GM21723 (cell line): ENCODE results near the gene PSMB9.

ENCODE experiments used
- ATAC-seq: cut with Tn5 transposase; IDR thresholded peaks from one replicate; pipeline ENCODE4 v1.9.1; 2021; ENCODE audit warnings: mild to moderate bottlenecking, moderate library complexity; ENCODE audit not compliant: unreplicated experiment

PSMB9 gene

GRCh38 chr6:32895006-32895345 is 41.0 kb downstream of the PSMB9 start:
- peak; percentile 20 for ATAC-seq

DNA sequence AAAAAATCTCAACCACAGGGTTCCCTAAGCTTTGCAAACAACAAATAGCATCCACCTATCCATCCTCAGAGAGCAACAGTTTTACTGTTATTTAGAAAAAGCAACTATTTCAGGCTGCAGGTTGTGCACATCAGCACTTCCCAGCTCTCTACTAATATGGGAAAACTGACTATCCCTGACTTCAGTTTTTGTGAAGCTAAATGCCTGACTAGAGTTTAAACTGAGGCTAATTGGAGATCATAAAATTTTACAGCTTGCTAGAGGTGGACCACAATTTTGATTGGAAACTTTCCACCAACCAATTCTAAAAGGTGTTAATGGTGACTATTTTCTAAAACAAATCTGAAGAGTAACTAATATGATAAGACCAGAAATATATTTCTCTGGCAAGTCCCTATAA is 50.0 kb downstream of the PSMB9 start:
- no peak for ATAC-seq

GRCh38 chr6:32905078-32905477 is 51.1 kb downstream of the PSMB9 start:
- no peak for ATAC-seq

GRCh38 chr6:32906539-32906938 is 52.5 kb downstream of the PSMB9 start:
- ATAC-seq, result no peak

- no peak for ATAC-seq
These were observed 54.9 kb downstream of the PSMB9 start for GRCh38 chr6:32908897-32909296.
